Measurements from ENCODE around the gene TMEM132D.

DNA sequence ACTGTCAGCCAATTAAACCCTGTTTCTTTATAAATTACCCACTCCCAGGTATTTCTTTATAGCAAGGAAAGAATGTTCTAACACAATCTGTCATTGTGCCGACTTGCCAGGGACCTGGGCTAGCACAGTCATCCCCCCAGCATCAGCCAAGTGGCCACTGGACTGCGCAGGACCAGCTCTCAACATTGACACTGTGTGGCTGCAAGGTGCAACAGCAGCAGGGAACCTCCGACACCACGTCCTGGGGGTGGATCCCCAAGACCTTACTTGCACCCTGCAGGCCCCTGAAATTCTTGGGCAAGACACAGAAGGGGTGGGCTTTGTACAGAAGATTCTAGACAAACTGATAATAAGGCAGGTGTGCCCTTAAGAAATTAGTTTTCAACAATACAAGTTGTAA lies 741.0 kb downstream of the TMEM132D start:
- TF ChIP-seq, protein P1, sequence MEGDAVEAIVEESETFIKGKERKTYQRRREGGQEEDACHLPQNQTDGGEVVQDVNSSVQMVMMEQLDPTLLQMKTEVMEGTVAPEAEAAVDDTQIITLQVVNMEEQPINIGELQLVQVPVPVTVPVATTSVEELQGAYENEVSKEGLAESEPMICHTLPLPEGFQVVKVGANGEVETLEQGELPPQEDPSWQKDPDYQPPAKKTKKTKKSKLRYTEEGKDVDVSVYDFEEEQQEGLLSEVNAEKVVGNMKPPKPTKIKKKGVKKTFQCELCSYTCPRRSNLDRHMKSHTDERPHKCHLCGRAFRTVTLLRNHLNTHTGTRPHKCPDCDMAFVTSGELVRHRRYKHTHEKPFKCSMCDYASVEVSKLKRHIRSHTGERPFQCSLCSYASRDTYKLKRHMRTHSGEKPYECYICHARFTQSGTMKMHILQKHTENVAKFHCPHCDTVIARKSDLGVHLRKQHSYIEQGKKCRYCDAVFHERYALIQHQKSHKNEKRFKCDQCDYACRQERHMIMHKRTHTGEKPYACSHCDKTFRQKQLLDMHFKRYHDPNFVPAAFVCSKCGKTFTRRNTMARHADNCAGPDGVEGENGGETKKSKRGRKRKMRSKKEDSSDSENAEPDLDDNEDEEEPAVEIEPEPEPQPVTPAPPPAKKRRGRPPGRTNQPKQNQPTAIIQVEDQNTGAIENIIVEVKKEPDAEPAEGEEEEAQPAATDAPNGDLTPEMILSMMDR (IDR thresholded peaks at IDR 0.05), result no peak
- TF ChIP-seq POLR2A (IDR thresholded peaks at IDR 0.05), result no peak

All from body of pancreas (tissue), 4 donors.